ENCODE data around the gene LEMD3. TPM values are rescaled to one million over a fixed set of nuclear protein-coding genes. Genes with fewer than 3 reads are reported as not detected.

Gene LEMD3
- total and polyA plus RNA-seq, 2 donors (not counting 1 experiment from before 2014, with no cell fraction given): 11.5 to 18.5 TPM

GRCh38 chr12:65220761-65221160 lies 51.4 kb downstream of the LEMD3 start:
- Histone ChIP-seq H3K27ac (ENCODE audit: insufficient read depth, low read length) (no peak overlapping the region), H2AFZ (ENCODE audit: low read length) (no peak overlapping the region), H3K9ac (ENCODE audit: insufficient read depth, low read length) (no peak overlapping the region), H3K36me3 (ENCODE audit: control insufficient read depth, insufficient read depth, low read length) (no peaks in the 10 kb centered on the region), H3K4me2 (ENCODE audit: extremely low read depth, insufficient read depth, low read length) (no peak overlapping the region), H4K20me1 (ENCODE audit: control insufficient read depth, extremely low read depth, insufficient read depth, low read length) (no peaks in the 10 kb centered on the region), H3K9me3 (ENCODE audit: control insufficient read depth, insufficient read depth, low read depth, low read length) (no peaks in the 10 kb centered on the region), H3K27me3 (ENCODE audit: control insufficient read depth, insufficient read depth, low read length) (no peaks in the 10 kb centered on the region), H3K4me1 (ENCODE audit: control insufficient read depth, extremely low read depth, insufficient read depth, low read length) (no peaks in the 10 kb centered on the region), H3K4me3 (replicated peaks in 1 of 4; ENCODE audit: control extremely low read depth in 1 of 4, insufficient read depth in 1 of 4, low read depth in 3 of 4, low read length in 4 of 4) (no peak overlapping the region), H3K79me2 (ENCODE audit: control insufficient read depth, insufficient read depth, low read length) (no peaks in the 10 kb centered on the region)
- no peak for DNase-seq (ENCODE audit: low read depth in 2 of 2)
- TF ChIP-seq EZH2 (IDR thresholded peaks at IDR 0.05; ENCODE audit: low read length, missing control alignments): no peak
- TF ChIP-seq, protein P1, sequence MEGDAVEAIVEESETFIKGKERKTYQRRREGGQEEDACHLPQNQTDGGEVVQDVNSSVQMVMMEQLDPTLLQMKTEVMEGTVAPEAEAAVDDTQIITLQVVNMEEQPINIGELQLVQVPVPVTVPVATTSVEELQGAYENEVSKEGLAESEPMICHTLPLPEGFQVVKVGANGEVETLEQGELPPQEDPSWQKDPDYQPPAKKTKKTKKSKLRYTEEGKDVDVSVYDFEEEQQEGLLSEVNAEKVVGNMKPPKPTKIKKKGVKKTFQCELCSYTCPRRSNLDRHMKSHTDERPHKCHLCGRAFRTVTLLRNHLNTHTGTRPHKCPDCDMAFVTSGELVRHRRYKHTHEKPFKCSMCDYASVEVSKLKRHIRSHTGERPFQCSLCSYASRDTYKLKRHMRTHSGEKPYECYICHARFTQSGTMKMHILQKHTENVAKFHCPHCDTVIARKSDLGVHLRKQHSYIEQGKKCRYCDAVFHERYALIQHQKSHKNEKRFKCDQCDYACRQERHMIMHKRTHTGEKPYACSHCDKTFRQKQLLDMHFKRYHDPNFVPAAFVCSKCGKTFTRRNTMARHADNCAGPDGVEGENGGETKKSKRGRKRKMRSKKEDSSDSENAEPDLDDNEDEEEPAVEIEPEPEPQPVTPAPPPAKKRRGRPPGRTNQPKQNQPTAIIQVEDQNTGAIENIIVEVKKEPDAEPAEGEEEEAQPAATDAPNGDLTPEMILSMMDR (conservative IDR thresholded peaks at IDR 0.05 in 1 of 2, IDR thresholded peaks at IDR 0.05 in 1 of 2; ENCODE audit: low read depth in 1 of 2, low read length in 2 of 2): no peak

- H3K9me3 ChIP-seq (ENCODE audit: control insufficient read depth, insufficient read depth, low read depth, low read length): no peaks in the 10 kb centered on the region
- no peak overlapping the region for H3K4me3 ChIP-seq (replicated peaks in 1 of 4; ENCODE audit: control extremely low read depth in 1 of 4, insufficient read depth in 1 of 4, low read depth in 3 of 4, low read length in 4 of 4)
- no peak overlapping the region for H3K9ac ChIP-seq (ENCODE audit: insufficient read depth, low read length)
- no peak overlapping the region for H3K27ac ChIP-seq (ENCODE audit: insufficient read depth, low read length)
- no peaks in the 10 kb centered on the region for H3K36me3 ChIP-seq (ENCODE audit: control insufficient read depth, insufficient read depth, low read length)
- peak; percentile 73 to 77 for DNase-seq (ENCODE audit: low read depth in 2 of 2)
- TF ChIP-seq, protein P1 (conservative IDR thresholded peaks at IDR 0.05 in 1 of 2, IDR thresholded peaks at IDR 0.05 in 1 of 2; ENCODE audit: low read depth in 1 of 2, low read length in 2 of 2): no peak
- no peak for TF ChIP-seq EZH2 (IDR thresholded peaks at IDR 0.05; ENCODE audit: low read length, missing control alignments)
- no peaks in the 10 kb centered on the region for H3K27me3 ChIP-seq (ENCODE audit: control insufficient read depth, insufficient read depth, low read length)
- no peaks in the 10 kb centered on the region for H4K20me1 ChIP-seq (ENCODE audit: control insufficient read depth, extremely low read depth, insufficient read depth, low read length)
- no peak overlapping the region for H2AFZ ChIP-seq (ENCODE audit: low read length)
- no peaks in the 10 kb centered on the region for H3K79me2 ChIP-seq (ENCODE audit: control insufficient read depth, insufficient read depth, low read length)
- no peaks in the 10 kb centered on the region for H3K4me1 ChIP-seq (ENCODE audit: control insufficient read depth, extremely low read depth, insufficient read depth, low read length)
- H3K4me2 ChIP-seq (ENCODE audit: extremely low read depth, insufficient read depth, low read length): no peak overlapping the region
Observed at GRCh38 chr12:65229441-65229840, 60.1 kb downstream of the LEMD3 start.

- Histone ChIP-seq H3K27ac (ENCODE audit: insufficient read depth, low read length) (no peak overlapping the region), H3K79me2 (ENCODE audit: control insufficient read depth, insufficient read depth, low read length) (no peaks in the 10 kb centered on the region), H3K9me3 (ENCODE audit: control insufficient read depth, insufficient read depth, low read depth, low read length) (no peaks in the 10 kb centered on the region), H3K27me3 (ENCODE audit: control insufficient read depth, insufficient read depth, low read length) (no peaks in the 10 kb centered on the region), H3K4me1 (ENCODE audit: control insufficient read depth, extremely low read depth, insufficient read depth, low read length) (no peaks in the 10 kb centered on the region), H3K9ac (ENCODE audit: insufficient read depth, low read length) (no peak overlapping the region), H4K20me1 (ENCODE audit: control insufficient read depth, extremely low read depth, insufficient read depth, low read length) (no peaks in the 10 kb centered on the region), H3K36me3 (ENCODE audit: control insufficient read depth, insufficient read depth, low read length) (no peaks in the 10 kb centered on the region), H2AFZ (ENCODE audit: low read length) (no peak overlapping the region), H3K4me2 (ENCODE audit: extremely low read depth, insufficient read depth, low read length) (peak overlapping the region; percentile 29), H3K4me3 (replicated peaks in 1 of 4; ENCODE audit: control extremely low read depth in 1 of 4, insufficient read depth in 1 of 4, low read depth in 3 of 4, low read length in 4 of 4) (no peak overlapping the region)
- peak; percentile 11 to 57 for DNase-seq (ENCODE audit: low read depth in 2 of 2)
- TF ChIP-seq, protein P1 (conservative IDR thresholded peaks at IDR 0.05 in 1 of 2, IDR thresholded peaks at IDR 0.05 in 1 of 2; ENCODE audit: low read depth in 1 of 2, low read length in 2 of 2): peak in 1 of 2 donors; percentile 17
- TF ChIP-seq EZH2 (IDR thresholded peaks at IDR 0.05; ENCODE audit: low read length, missing control alignments): no peak
Observed at GRCh38 chr12:65232476-65233077, 63.2 kb downstream of the LEMD3 start.

All from fibroblast of lung (primary cell).